ENCODE data around the gene ARMC12.
"Not testable (repeated sequence)": the region's sequence is repeated elsewhere in the genome, so short reads cannot be mapped to it uniquely, and the experiment has no call there.

ARMC12 gene, protein sequence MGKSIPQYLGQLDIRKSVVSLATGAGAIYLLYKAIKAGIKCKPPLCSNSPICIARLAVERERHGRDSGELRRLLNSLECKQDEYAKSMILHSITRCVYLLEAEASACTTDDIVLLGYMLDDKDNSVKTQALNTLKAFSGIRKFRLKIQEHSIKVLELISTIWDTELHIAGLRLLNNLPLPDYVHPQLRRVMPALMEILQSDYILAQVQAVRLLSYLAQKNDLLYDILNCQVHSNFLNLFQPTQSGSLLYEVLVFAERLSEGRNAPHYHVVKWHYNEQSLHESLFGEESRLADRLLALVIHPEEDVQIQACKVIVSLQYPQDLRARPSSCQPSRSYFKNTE

GRCh38 chr6:35736982-35737412 lies at the start of gene ARMC12:
Gene ARMC12, plus strand, starts transcription at chr6:35737032. Its CDS starts 77 bp downstream, at chr6:35737109.
- DNase-seq, result no peak

DNA sequence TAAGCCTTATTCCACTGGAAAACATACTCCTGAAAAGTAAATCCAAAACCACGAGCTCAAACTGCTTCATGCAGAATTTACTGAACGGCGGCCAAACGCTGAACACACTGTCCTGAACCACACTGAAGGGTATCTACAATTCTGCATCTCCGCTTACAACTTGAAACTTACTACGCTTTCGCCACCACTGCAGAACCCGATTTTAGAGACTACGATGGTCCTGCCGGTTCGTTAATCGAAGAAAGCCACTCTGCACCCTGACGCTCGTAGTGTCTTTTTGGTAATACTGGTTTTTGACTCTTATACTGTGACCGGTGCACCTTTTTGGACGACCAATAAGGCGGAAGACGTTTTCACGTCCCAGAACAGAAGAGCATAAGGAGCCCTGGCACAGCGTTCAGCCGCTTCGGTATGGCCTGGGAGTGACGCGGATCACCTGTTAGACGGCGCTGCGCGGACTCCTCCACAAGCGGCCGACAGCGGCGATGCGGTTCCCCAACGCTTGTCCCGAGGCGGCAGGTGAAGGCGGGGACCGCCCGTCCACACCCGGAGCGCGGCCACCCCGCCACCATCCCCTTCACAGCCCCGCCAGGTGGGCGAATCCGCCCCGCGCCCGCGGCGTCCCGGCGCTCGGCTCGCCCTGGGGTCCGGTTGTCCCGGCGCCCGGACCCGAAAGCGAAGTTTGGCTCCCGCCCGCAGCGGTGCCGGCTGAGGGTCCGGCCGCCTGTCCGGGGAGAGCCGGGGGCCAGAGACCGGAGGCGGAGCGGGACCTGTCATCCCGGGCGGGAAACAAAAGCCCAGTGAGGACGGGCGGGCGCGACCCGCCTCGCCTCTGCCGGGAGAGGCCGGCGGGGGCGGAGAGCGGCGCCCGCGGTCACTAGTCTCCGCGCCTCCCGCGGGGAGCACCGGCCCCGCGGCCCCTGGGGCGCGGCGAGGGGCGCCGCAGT lies 48.9 kb upstream of the ARMC12 start:
- peak; percentile 72 for DNase-seq

DNA sequence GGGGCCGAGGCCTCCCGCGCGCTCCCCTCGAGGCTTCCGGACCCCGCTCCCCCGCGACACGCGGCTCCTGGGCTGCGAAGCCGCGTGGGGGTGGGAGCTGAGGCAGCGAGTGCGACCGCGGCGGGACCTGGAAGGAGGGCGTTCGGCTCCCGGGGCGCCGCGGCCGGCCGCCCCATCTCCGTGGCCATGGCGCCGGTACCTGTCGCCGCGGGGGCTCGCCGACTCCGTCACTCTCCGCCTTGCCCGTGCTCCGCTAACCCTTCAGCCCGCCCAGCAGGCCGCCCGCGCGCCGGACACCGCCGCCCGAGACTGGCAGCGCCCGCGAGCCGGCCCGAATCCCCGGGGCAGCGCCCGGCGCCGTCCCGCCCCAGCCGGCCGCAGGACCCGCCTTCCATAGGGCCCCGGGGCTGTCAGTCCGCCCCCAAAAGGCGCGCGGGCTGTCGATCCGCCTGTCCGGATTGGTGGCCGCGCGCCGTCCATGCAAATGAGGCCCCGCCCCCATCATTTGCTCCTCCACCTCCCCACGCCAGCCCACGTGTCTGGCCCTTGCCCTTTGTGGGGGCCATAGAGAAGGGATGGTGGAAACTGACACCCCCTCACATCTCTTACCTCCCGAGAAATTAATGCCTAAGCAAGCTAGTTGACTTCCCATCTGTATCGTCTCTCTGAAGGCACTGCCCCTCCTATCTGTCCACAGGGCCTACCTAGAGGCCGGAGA lies 48.1 kb upstream of the ARMC12 start, which contains the start of gene FKBP5:
Gene FKBP5 (minus strand): TSS at position 311 of the 718 bp plus-strand sequence. CDS start 46,091 bp downstream, outside the sequence.
- peak; percentile 96 for DNase-seq

DNA sequence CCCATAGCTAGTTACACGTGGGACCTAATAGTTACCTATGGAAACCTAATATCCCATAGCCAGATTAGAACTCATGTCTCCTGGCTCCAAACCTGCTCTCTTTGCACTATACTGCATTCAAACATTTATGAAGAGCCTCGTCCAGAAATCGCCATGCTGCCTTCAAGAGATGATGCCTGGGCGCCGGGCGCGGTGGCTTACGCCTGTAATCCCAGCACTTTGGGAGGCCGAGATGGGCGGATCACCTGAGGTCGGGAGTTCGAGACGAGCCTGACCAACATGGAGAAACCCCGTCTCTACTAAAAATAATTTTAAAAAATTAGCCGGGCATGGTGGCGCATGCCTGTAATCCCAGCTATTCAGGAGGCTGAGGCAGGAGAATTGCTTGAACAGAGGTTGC lies 46.8 kb upstream of the ARMC12 start:
- not testable (repeated sequence) for DNase-seq

- no peak for DNase-seq
Measured at GRCh38 chr6:35690484-35690883, 46.3 kb upstream of the ARMC12 start.

DNA sequence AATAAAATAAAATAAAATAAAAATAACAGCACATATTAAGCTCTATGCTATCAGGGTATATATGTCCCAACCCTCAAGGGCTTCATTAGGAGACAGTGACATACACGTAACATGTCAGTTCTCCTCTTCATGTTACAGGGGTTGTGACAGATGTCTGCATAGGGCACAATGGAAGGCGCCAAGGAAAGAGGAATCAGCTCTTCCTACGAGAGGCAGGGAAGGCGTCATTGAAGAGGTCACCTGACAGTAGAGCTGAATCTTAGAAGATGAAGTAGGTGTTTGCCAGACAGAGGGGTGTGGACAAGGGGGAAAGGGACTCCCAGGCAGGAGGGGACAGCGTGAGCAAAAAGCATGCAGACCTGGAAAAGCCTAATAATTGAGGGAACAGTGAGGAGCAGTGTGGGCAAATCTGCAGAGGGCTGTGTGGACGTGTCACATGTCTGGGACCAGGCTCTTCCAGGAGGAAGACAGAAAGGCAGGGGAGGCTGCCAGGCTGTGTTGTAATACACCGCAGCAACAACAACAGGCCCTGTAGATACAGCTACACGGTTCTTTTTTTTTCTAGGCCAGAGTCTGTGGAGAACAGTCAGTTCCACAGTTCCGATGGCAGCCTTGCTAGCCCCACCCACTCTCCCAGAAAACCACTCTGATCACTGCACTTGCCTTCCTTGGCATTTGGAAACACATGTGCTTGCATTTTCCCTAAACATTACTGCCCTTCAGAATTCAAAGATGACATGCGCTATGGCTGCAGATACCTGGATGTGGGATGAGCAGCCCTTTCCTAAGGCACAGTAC lies 45.6 kb upstream of the ARMC12 start:
- no peak for DNase-seq

- DNase-seq, result no peak
Measured at GRCh38 chr6:35694462-35694861, 42.4 kb upstream of the ARMC12 start.

- DNase-seq, result not testable (repeated sequence)
Measured at GRCh38 chr6:35698430-35698829, 38.4 kb upstream of the ARMC12 start.

GRCh38 chr6:35698858-35699257 lies 38.0 kb upstream of the ARMC12 start:
- no peak for DNase-seq

DNA sequence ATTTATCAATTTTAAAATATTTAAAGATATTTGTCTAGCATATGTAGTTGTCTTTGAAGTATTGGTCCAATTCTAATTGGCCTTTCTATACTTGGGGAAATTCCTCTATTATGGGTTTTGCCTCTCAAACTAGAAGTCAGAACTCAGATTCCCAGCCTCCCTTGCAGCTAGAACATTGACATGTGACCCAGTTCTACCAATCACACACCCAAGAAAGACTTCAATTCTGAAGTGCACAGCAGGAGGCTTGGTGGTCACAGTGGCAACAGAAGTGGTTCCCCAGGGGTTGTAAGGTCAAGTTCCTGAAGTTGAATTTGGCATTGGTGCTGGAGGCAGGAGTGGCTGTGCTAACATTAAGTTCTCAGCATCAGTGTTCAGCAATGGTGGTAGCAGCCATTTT lies 33.3 kb upstream of the ARMC12 start:
- no peak for DNase-seq

- no peak for DNase-seq
Measured at GRCh38 chr6:35706468-35706867, 30.4 kb upstream of the ARMC12 start.

GRCh38 chr6:35707714-35708407 lies 29.0 kb upstream of the ARMC12 start:
- DNase-seq, result no peak

DNA sequence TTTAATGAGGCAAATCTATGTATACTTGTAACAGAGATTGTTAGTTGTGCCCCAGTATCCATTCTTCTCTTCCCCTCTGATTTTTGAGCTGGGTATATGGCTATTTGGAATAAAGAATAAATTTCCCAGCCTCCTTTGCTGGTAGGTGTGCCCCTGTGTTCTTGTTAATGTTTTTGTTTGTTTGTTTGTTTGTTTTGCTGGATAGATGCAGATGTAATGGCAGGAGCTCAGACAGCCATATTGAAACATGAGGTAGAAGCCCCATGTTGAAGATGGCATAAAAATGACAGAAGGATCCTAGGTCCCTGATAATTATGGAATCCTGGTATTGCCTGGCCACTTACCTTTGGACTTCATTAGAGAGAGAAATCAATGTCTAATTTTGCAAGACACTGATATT lies 28.2 kb upstream of the ARMC12 start:
- no peak for DNase-seq

- DNase-seq, result no peak
Measured at GRCh38 chr6:35710241-35710847, 26.5 kb upstream of the ARMC12 start.

DNA sequence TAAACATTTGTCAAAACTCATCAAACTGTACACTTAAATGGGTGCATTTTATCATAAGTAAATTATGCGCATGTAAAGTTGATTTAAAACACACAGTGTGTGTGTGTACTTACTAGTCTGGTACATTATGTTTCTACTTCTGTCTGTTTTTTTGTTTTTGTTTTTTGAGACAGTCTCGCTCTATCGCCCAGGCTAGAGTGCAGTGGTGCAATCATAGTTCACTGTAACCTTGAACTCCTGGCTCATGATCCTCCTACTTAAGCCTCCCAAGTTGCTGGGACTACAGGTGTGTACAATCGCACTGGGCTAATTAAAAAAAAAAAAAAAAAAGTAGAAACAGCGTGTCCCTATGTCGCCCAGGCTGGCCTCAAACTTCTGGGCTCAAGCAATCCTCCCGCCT lies 25.1 kb upstream of the ARMC12 start:
- DNase-seq, result no peak

DNA sequence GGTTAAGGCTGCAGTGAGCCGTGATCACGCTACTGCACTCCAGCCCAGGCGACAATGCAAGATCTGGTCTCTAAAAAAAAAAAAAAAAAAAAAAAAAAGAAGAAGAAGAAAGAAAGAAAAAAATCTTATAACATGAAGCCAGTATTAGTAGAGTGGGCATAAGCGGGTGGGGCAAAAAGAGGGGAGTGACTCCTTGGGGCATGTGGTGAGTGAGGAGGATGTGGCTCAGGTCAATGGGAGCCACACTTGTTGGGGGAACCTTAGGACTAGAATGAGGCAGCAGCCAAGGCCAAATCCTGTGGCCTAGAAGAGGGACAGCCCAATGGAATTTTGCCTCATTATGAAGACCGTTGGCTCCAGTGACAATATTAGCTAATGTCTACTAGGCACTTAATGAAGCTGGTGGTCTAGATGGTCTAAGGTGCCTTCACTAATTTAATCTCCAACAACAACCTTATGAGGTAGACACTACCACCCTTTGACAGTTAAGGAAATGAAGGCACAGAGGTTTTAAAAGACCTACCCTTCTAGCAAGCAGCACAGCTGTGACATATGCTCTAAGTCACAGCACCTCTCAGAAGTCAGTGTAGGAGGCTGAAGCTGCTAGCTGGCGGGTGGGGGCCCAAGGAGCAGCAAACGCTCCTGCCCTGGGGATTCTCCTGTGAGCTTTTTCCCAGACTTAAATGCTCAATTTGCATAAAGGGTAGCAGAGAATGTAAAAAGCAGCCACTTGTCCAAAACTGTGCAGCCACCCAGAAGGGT lies 23.6 kb upstream of the ARMC12 start:
- DNase-seq, result no peak

GRCh38 chr6:35716798-35717197 lies 20.0 kb upstream of the ARMC12 start:
- DNase-seq, result no peak

DNA sequence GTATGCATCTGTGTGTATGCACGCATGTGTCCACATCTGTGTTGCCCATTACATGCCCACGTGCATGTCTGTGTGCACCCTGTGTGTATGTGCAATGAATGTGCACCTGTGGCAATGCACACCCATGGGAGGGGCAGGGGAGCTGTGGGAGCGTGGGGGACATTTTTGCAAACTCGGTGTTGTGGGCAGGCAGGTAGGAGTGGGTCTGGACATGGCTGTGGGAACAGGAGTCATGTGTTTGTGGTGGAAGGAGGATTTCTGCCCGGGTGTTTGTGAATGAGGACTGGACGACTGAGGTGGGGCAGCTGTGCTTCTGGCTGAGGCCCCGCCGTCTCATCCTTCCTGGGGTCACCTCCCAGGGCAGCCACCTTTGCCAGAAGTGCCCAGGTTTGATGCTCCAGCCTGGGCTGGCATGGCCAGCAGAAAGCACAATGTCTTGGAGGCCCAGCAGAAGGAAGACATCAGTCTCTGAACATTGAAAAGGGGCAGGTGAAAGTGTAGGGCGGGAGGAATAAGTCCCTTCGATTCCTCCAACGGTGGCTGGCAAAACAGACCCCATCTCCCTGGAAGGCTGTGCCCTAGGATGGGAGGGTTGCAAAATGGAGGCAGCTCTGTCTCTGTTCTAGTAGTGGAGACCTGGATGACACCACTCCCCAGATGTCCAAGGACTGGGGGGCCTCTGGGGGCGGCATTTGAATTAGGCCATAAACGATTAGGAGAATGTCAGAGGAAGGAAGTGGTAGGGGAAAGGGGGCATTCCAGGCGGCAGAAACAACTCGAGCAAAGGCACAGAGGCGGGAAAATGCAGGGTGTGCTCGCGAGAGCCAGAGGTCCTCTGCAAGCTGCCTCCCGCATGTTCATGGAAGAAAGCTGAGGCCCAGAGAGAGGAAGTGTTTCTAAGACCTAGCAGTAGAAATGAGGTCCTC lies 19.1 kb upstream of the ARMC12 start:
- no peak for DNase-seq

- no peak for DNase-seq
Measured at GRCh38 chr6:35718375-35718736, 18.5 kb upstream of the ARMC12 start.

Data from NCI-H82 (cell line).